ENCODE measurements around the gene IP6K3.

Gene IP6K3

DNA sequence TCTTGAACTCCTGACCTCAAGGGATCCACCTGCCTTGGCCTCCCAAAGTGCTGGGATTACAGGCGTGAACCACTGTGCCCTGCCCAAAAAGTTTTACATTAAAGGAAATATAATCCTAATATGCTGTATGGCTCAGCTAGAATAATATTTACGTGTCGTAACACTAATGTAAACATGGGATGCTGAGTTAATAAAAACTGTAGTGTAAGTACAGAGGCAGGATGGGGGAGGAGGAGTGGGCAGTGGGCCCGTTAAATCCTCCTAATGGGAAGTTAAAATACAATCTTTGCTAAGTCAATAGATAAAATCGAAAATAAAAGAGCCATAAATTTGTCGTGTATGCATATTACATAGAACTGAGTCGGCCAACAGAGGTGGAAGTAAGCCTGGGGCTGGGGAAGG, 12.1 kb upstream of the IP6K3 start:
- no peak for DNase-seq

GRCh38 chr6:33757906-33758305, 11.2 kb upstream of the IP6K3 start:
- no peak for DNase-seq

GRCh38 chr6:33757113-33757512, 10.4 kb upstream of the IP6K3 start:
- no peak for DNase-seq

- no peak for DNase-seq
These were observed 9.7 kb upstream of the IP6K3 start for GRCh38 chr6:33756211-33756954.

DNA sequence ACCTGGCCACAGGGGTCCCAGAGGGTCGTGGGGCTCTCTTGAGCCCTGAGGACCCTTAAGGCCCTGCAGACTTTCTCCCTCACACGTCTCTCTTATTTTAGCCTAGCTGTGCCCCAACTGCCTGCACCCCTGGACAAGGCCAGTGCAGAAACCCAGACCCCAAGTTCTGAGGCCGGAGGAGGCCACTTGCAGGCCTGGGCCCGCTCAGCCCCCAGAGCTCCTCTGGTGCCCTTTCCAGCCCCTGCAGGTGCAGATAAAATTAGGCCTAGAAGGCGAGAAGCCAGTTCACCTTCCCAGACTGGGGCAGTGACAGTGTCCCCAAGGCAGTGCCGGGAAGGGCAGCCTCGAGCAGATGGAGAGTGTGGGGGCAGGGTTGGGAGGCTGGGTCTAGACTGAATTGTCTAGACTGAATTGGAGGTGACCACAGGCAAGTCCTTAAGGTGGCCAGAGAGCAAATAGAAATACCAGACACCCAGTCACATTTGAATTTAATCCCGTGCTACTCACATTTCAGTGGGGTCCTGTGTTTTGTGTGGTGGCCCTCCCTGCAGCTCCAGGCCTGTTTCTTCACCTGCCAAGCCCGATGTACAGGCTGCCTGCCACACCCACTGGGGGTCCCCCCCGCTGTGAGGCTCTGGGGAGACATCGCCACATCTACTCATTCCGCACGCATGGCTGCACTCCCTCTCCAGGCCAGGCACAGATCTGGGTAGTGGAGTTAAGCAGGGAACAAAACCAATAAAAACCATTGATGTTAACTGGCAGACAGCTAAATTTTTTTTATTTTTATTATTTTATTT, 8.6 kb upstream of the IP6K3 start:
- no peak for DNase-seq

DNA sequence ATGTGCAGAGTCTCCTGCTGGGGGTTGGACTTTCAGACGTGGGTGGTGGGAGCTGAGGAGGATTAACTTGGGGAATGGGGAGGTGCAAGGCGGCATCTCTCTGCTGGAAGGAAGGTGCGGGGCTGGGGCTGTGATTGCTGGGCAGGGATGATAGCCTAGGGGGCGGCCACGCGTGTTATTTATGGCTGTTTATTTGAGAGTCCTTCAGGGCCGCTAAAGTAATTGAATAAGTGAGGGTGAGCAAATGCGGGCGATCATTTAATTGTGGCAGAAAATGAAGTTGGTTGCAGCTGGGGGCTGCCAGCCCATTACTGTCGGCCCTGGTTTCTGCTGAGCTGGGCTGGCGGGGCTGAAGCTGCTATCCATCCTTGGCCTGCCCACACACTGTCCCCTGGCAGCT, 7.5 kb upstream of the IP6K3 start:
- DNase-seq: no peak

DNA sequence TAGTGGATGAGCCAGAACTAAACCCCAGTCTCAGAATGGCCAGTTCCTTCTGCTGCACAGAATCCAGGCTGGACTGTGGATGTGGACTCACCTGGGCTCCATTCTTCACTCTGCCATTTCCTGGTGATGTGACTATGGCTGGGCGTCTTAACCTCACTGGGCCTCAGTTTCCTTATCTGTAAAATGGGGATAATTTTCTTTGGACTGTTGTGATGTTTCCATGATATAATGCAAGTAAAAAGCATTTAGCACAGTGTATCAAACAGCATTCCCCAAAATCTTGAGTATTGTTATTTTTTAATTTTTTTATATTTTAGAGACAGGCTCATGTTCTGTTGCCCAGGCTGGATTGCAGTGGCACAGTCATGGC, 5.9 kb upstream of the IP6K3 start:
- no peak for DNase-seq

DNA sequence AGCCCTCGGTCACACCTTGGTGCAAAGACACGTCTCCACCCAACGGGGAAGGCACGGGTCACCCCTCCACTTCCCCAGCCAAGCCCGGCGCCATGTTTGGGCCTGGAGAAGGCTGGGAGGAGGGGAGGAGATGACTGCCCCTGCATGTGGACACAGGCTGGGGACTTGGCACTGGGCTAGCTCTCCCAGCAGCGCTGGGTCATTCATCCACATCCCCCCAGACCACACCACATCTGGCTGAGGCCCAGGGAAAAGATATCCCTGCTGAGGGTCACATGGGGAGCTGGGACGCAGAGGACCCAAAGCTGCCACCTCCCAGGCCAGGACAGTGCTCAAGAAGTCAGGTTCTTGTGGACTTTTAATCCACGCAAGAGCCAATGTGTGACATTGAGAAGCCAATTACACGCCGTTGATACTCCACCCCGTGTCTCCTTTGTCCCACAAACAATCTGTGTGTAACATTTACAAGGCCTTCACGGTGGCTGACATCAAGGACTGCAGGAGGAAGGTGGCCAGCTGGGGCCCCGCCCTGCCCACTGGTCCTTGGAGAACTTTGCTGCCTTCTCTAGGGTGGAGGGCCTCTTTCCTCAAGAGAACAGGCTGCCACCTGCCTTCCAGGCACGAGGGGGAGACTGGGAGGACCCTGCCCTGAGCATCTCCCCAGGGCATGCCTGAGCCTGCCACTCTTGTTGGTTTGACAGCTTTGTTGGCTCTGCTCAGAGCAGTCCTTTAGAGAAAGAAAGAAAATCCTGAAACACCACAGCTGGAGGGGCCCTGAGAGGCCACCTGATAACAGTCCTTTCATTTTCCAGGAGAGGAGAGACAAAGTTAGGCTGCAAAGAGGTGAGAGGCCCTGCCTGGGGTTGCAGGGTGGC, 5.3 kb upstream of the IP6K3 start:
- no peak for DNase-seq

DNA sequence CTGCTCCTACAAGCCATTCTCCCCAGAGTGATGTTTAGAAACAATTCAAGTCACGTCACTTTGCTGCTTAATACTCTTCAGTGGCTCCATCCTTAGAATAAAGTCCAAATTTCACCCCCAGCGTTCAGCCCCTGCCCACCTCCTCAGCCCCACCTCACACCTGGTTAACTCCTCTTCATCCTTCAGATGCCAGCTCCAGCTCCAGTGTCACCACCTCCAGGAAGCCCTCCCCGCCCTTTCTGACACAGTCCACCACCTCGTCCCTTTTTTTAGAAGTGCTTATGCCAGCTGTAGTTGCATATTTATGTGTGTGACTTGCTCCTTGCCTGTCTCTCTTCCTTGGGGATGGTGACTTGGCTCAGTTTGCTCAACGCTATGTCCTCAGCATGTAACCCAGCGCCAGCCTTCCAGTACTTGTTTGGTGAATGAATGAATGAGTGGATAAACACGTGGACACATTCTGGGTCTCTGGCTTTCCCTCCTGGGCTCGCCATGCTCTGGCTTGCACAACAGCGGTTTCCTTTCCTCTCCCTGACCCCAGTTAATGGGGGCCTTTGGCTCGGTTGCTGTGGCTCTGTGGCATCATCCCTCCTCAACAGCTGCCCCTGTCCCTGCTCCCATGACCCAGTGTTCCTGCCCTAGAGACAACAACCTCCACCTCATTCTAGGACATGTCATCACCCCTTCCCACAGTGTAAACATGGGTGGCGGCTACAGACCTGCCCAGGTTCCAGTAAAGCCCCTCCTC, 3.7 kb upstream of the IP6K3 start:
- no peak for DNase-seq

DNA sequence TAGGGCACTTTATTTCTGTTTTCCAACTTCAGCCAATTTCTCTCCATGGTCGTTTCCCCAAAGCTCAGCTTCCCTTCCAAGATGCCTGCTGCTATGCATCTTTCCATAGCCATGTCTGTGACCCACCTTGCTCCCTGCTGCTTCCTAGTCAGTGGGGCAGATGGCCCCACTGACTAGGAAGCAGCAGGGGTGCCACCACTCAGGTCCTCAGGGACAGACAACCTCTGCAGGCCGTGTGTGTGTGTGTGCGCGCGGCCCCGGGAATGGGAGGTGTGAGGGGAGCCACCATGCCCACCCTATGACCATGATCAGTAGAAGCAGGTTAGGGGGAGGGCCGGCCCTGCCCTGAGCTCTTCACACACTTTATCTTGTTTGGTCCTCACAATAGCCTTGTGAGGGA, 2.7 kb upstream of the IP6K3 start:
- no peak for DNase-seq

DNA sequence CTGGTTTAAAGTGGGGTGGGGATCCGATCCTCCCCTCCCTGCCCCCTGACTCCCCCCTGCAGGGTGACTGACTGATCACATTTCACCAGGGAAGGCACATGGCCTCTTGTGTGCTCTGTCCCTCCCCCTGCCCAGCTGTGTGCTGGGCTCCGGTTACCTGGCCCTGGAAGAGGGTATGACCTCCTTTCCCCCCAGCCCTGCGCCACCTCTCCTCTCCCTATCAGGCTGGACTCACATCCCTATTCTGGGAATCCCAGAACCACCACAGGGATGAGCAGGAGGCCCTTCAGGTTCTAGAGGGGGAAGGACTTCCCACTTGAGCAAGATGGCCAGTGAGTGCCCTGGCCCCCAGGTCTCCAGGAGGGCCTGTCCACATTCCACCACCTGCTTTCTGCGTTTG, 2.1 kb upstream of the IP6K3 start:
- no peak for DNase-seq

DNA sequence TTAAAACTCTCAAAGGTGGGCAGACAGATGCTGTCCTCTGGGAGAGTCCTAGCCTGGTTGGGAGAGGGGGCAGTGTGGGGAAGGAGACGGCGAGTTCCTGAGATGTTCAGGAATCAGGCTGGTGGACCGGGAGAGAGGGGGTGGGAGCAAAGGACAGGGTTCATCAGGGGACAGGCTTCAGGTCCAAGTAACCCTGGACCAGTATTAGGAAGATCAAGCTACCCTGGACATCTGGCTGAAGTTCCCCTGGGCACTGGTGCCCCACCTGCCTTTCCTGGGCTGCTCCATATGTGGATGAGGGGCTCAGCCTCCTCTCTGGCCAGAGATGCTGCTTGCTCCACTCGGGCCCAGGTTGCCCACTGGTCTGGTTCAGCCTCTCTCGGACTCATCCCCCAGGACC, 1.1 kb upstream of the IP6K3 start:
- no peak for DNase-seq

DNA sequence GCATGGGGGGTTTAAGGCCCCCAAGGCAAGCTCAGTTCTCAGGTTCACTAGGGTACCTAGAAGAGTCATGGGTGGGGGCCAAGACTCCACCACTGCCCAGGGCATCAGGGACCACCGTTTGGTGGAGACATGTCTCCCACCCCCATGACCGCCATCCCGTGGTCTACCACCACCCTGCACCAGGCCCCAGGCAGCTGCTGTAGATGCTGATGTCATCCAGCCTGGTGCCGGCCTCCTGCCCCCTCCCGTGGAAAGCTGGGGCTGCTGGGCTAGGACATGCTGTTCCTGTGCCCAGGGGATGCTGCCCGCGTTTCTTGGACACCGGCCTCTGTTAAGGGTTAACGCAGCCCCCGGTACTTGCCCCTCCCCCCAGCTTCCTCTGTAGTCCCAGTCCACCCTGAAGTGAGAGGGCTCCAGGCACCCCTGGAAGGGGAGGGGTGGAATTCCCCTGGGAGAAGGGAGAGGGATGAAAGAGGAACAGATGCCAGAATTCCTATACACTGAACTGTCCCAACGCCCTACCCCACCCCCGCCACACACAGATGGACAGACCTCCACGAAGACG, 587 bp downstream of the IP6K3 start:
- no peak for DNase-seq

DNA sequence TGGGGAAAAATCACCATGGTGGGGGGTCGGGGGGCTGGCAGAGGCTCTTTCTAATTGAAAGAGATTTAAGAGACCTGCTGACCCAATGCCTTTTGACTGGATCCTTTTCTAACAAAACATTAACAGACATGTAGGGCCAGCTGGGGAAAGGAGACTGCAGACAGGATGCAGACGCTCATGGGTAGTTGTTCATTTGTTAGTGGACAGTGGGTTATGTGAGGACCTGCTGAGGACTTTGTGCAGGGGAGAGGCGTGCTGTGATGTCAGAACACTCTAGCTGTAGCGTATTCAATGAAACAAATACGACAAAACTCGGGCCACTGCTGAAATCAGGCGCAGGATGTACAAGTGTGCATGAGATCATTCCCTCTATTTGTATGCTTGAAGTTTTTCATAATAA, 1.2 kb downstream of the IP6K3 start:
- DNase-seq: no peak

DNA sequence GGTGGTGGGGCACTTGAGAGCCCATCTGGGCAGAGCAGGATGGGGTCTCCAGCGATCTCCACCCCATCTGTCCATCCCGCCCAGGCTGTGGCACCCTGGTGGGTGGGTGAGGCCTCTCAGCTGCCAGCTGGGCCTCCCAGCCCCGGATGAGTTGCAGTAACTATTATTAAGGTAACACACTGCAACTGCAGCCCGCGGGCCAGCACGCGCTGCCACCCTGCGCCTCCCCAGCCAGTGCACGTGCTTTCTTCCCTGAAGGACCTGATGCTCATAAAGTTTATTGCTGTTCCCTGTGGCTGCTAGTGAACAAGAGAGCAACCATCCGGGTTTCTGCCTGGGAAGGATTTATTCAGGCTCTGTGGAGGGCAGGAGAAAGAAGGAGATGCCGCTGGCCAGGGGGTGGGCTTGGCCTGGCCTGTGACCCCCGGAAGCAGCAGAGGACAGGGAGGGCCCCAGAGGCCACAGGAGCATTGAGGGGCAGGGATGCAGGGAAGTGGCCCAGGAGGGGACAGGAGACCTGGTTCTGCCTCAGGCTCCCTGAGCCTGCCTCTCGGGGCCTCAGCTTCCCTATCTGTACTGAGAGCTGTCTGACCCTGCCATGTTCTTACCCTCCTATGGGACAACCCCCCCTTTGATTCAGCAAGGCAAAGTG, 1.7 kb downstream of the IP6K3 start:
- DNase-seq: no peak

GRCh38 chr6:33744001-33744848, 2.5 kb downstream of the IP6K3 start:
- DNase-seq: peak; percentile 90

DNA sequence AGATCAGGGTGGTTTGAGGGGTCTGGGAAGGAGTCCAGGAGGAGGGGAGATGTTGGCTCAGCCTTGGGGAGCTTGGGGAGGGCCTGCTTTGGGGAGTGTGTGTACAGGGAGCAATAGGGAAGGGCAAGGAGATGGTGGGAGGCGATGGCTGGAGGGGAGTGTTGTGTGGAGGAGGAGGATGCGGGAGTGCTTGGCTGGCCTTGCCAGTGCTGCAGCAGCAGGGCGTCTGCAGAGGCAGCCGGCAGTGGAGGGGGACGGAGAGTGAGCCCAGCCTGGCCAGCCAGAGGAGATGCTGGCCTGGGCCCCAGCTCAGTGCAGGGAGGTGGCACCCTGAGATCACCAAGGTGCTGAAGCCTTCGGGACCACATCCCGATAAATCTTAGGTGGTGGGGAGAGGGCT, 3.9 kb downstream of the IP6K3 start:
- DNase-seq: no peak

DNA sequence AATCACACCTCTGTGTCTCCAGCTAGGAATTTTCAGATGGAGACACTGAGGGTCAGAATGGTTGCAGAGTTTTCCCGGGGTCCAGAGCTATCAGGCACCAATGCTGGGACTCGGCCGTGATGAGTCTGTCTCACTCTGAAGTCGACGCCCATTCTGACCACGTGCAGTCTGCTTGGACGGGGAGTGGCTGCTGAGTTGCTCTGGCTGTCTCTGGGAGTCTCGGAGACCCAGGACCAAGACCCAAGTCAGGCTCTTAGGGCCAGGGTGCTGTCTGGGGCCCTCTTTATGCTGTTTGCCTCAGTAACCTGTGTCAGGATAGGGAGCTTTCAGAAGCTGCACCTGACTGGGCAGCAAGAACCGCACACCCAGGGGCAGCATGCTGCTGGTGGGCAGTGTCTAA, 4.6 kb downstream of the IP6K3 start:
- no peak for DNase-seq

DNA sequence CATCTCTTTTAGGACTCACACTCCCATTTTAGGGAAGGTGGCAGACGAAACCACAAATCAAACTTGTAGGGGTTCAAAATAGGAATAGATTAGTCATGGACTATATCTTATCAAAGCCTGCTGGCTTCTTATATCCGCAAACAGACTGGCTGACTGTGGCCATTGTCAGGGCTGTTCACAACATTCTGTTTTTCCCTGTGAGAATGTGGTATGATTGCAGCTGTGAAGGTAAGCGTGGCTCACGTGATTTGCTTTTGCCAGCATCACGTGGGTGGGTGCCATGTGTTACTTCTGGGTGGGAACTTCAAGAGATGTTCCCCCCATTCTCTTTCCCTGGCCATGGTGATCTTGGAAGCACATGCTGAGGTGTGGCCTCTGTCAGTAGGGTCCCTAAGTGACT, 5.9 kb downstream of the IP6K3 start:
- no peak for DNase-seq

- no peak for DNase-seq
These were observed 6.5 kb downstream of the IP6K3 start for GRCh38 chr6:33740204-33740608.

DNA sequence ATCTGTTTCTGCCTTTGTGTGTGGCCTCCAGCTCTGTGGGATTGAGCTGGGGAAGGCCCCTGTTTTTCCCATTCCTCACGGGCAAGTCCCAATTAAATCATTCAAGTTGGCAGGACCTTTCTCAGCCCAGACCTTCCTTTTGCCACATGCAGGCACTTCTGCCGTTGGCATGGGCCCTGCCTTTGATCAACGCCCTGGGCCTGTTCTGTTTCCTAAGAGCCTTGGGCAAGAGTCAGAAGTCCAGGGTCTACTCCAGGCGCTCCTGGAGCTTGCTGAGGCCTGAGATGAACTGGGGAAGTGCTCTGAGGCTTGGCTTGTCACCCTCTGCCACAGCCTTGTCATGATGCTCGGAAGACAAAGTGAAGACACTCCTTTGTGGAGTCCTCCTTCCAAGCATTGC, 7.1 kb downstream of the IP6K3 start:
- DNase-seq: no peak

All from activated effector memory CD4-positive, alpha-beta T cell treated with anti-CD3 and anti-CD28 coated beads, Interleukin-2, amount 50 U/mL, for 16 hours (primary cell).